ENCODE measurements around the gene TMEM229B.

GRCh38 chr14:67526181-67526580 is 37.7 kb upstream of the TMEM229B start:
- TF ChIP-seq EP300 (IDR thresholded peaks at IDR 0.05) = no peak
- no peak for TF ChIP-seq CTCF (IDR thresholded peaks at IDR 0.05)
- TF ChIP-seq POLR2A (IDR thresholded peaks at IDR 0.05) = no peak
